Transverse colon (tissue), 4 donors: ENCODE results near the gene TNRC18. TPM values are rescaled to one million over a fixed set of nuclear protein-coding genes. Genes with fewer than 3 reads are reported as not detected.

Experiments
- DNase-seq: peaks from one replicate; pipeline ENCODE4 v3.0.0-alpha.2; 2019
- H3K27ac ChIP-seq, 4 donors: fragments of 200-600 bp; sonication (generic); 2 replicates each; pipeline ENCODE4 v1.5.1; 2016 to 2018; ENCODE audit warnings: inconsistent platforms in 4 of 4
- H3K27me3 ChIP-seq: fragments of 200-600 bp; sonication (generic); 2 replicates; pipeline ENCODE4 v1.5.1; 2017; ENCODE audit warnings: inconsistent platforms
- H3K36me3 ChIP-seq, 4 donors: fragments of 200-600 bp; sonication (generic); 2 replicates each; pipeline ENCODE4 v1.5.1; 2017 to 2019; ENCODE audit warnings: inconsistent platforms in 4 of 4
- H3K4me1 ChIP-seq, 4 donors: fragments of 200-600 bp; sonication (generic); 2 replicates each; pipeline ENCODE4 v1.5.1; 2017 to 2020; ENCODE audit warnings: inconsistent platforms in 4 of 4
- H3K4me3 ChIP-seq, 4 donors: fragments of 200-600 bp; sonication (generic); 1 replicate in 1 of 4; 2 replicates in 3 of 4; pipeline versions ENCODE4 v1.5.1 to v1.6.1; 2017 to 2019; ENCODE audit warnings: inconsistent platforms in 4 of 4
- H3K9me3 ChIP-seq, 2 donors: fragments of 200-600 bp; sonication (generic); 2 replicates each; pipeline ENCODE4 v1.5.1; 2017 to 2019; ENCODE audit warnings: inconsistent platforms in 2 of 2
- CTCF ChIP-seq, 5 experiments: fragments of 200-600 bp in 3 of 5; fragments of 450-650 bp in 2 of 5; sonication (generic) in 3 of 5; IDR thresholded peaks; 1 replicate in 2 of 5; 2 replicates in 3 of 5; pipeline ENCODE4 v1.5.1; 2016 to 2017; ENCODE audit warnings: antibody characterized with exemption in 5 of 5, inconsistent platforms in 3 of 5, mild to moderate bottlenecking in 2 of 5, moderate library complexity in 1 of 5
- EP300 ChIP-seq: sonication (generic); formaldehyde crosslinking; IDR thresholded peaks from one replicate; pipeline ENCODE4 v1.6.1; 2017; ENCODE audit warnings: antibody characterized with exemption, low read depth
- POLR2A ChIP-seq: fragments of 450-650 bp; IDR thresholded peaks from one replicate; pipeline ENCODE4 v1.6.1; 2016; ENCODE audit warnings: antibody characterized with exemption, mild to moderate bottlenecking, moderate library complexity
- POLR2AphosphoS5 ChIP-seq, 3 donors: sonication (generic); formaldehyde crosslinking; IDR thresholded peaks; one replicate each; pipeline ENCODE4 v1.6.1; 2016; ENCODE audit warnings: antibody characterized with exemption in 3 of 3
- WGBS, 2 donors: methylation state at CpG; one replicate each; pipeline ENCODE4 v1.1.5; 2018; ENCODE audit warnings: low coverage in 1 of 2; 5-methylcytosine and 5-hydroxymethylcytosine counted together
- in situ Hi-C, 4 donors: fragments of 200-750 bp; cut with MboI; loops; one replicate each; pipeline versions ENCODE4 v1.15.0 to v1.15.1; 2017; ENCODE audit warnings: low sequenced_read_pairs in 3 of 4, low pct_ligation_motif_present in 1 of 4, low pct_unique_long_range_greater_than_20kb in 1 of 4
- intact Hi-C: fragments of 100-400 bp; cut with DNase I; formaldehyde crosslinking; loops from one replicate; pipeline ENCODE4 v1.15.1; 2023; ENCODE audit warnings: low total_unique reads
- total RNA-seq, 4 donors: library from RNA; depleted of rRNA; stranded (reverse); fragments of >200 nt; gene quantifications; one replicate each; pipeline ENCODE4 v1.1.0, GENCODE V29; 2016

Gene TNRC18
- total RNA-seq, 4 donors from 2014 or later: 91.2 to 430 (median 175) TPM

- Histone ChIP-seq H3K4me3 (peak overlapping the region; percentile 76 to 99 (median 84)), H3K4me1 (peaks cover 9 to 29% (median 26%) of the 10 kb centered on the region in 4 donors), H3K27me3 (no peaks in the 10 kb centered on the region), H3K36me3 (no peaks in the 10 kb centered on the region), H3K9me3 (no peaks in the 10 kb centered on the region), H3K27ac (peak overlapping the region; percentile 96 to 100 (median 98))
- in situ Hi-C loops (no loop called here), intact Hi-C loops (no loop called here)
- TF ChIP-seq POLR2AphosphoS5 (IDR thresholded peaks at IDR 0.05) (peak; percentile 52 to 86 (median 83)), EP300 (no peak), CTCF (IDR thresholded peaks at IDR 0.05) (no peak), POLR2A (peak; percentile 91)
- 2% methylated on average over 35 to 38 of the region's 38 CpGs for WGBS, 2 donors
- DNase-seq: peak; percentile 69
Observed at GRCh38 chr7:5425507-5426225, 2.0 kb upstream of the TNRC18 start.

GRCh38 chr7:5424749-5425506 is 1.3 kb upstream of the TNRC18 start:
- TF ChIP-seq CTCF (IDR thresholded peaks at IDR 0.05) (no peak), POLR2A (no peak), POLR2AphosphoS5 (IDR thresholded peaks at IDR 0.05) (peak in 2 of 3 donors; percentile 10 to 24), EP300 (no peak)
- 1 to 2% methylated on average over 11 to 44 of the region's 44 CpGs for WGBS, 2 donors
- peak overlapping the region; percentile 96 to 100 (median 98) for H3K27ac ChIP-seq
- no peaks in the 10 kb centered on the region for H3K27me3 ChIP-seq
- in situ Hi-C loops: no loop called here
- no peaks in the 10 kb centered on the region for H3K36me3 ChIP-seq
- peak; percentile 48 for DNase-seq
- intact Hi-C loops: no loop called here
- H3K9me3 ChIP-seq: no peaks in the 10 kb centered on the region
- H3K4me3 ChIP-seq: peak overlapping the region; percentile 76 to 99 (median 84)
- H3K4me1 ChIP-seq: peaks cover 3 to 22% (median 19%) of the 10 kb centered on the region in 4 donors

DNA sequence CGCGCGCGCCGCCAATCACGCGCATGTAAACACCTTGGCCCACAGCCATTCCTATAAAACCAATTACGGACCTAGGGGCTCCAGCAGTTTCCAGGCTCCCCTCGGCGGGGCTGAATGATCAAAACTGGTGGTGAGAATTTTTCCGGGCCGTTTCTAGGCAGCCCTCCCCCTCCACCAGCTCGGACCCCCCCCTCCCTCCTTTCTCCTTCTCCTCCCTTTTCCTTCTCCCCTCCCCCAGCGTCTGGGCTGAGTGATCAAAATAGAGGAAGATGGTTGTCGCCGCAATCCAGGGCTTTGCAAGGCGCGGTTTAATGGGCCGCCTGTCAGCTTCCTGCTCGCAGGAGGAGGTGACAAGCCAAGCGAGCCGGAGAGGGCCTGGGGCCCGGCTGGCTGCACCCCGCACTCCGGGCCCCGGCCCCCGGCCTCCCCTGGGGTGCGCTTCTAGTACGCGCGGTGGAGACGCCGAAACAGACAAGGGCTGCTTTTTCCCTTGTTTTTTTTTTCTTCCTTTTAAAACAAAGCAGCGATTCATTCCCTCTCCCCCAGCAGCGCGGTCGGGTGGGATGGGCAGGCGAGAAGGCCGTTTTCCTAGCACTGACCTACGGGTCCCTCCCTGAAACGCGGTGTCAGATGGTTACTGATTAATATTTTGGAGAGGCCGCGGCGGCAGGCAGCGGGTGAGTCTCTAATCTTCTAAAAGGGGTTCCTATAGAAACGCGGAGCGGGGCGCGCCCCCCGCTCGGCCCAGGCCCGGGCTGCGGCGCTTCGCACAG is 528 bp upstream of the TNRC18 start:
- Histone ChIP-seq H3K9me3 (no peaks in the 10 kb centered on the region), H3K4me3 (peak overlapping the region; percentile 76 to 99 (median 84)), H3K27me3 (no peaks in the 10 kb centered on the region), H3K4me1 (peaks cover 2 to 17% (median 16%) of the 10 kb centered on the region in 4 donors), H3K36me3 (no peaks in the 10 kb centered on the region), H3K27ac (peak overlapping the region; percentile 96 to 100 (median 98))
- peak; percentile 95 for DNase-seq
- TF ChIP-seq POLR2AphosphoS5 (IDR thresholded peaks at IDR 0.05) (peak; percentile 69 to 91 (median 86)), CTCF (IDR thresholded peaks at IDR 0.05) (no peak), POLR2A (peak; percentile 90), EP300 (no peak)
- WGBS, 2 donors: 1% methylated on average over 57 of the region's 57 CpGs; no CpG with 5 or more reads in 1 of the 2 donors
- in situ Hi-C loops: no loop called here
- intact Hi-C loops: no loop called here
